GM12878 (cell line): Measurements from ENCODE around the gene APBA3. TPM values are rescaled to one million over a fixed set of nuclear protein-coding genes. Genes with fewer than 3 reads are reported as not detected.

ENCODE experiments used
- BACH1 ChIP-seq: fragments of 450-650 bp; IDR thresholded peaks from 2 replicates; pipeline ENCODE4 v1.6.1; 2017; ENCODE audit warnings: mild to moderate bottlenecking, borderline replicate concordance
- CBX5 ChIP-seq: sonication (generic); IDR thresholded peaks from 2 replicates; pipeline ENCODE4 v1.6.1; 2016; ENCODE audit warnings: low read depth, moderate library complexity, mild to moderate bottlenecking, inconsistent platforms
- CEBPB ChIP-seq, 2 experiments: fragments of 150-350 bp in 1 of 2; IDR thresholded peaks; 2 replicates each; pipeline ENCODE4 v1.6.1; 2012 to 2014; ENCODE audit warnings: low read depth in 2 of 2, low read length in 2 of 2, borderline replicate concordance in 1 of 2, inconsistent platforms in 1 of 2
- CHD1 ChIP-seq: IDR thresholded peaks from 2 replicates; pipeline ENCODE4 v1.6.1; 2012; ENCODE audit warnings: low read depth, low read length, improper control_type of control experiment
- CREB1 ChIP-seq: IDR thresholded peaks from 2 replicates; pipeline ENCODE4 v1.6.1; 2012; ENCODE audit warnings: low read depth, mild to moderate bottlenecking, inconsistent platforms
- DPF2 ChIP-seq: fragments of 450-650 bp; IDR thresholded peaks from 2 replicates; pipeline ENCODE4 v1.6.1; 2017; ENCODE audit warnings: mild to moderate bottlenecking
- FOXK2 ChIP-seq: fragments of 450-650 bp; IDR thresholded peaks from 2 replicates; pipeline ENCODE4 v1.6.1; 2017; ENCODE audit warnings: mild to moderate bottlenecking, moderate library complexity
- HDAC2 ChIP-seq: fragments of 200-600 bp; sonication (generic); IDR thresholded peaks from 2 replicates; pipeline ENCODE4 v1.6.1; 2017
- IRF4 ChIP-seq: IDR thresholded peaks from 2 replicates; pipeline ENCODE4 v1.6.1; 2011; ENCODE audit warnings: low read depth, low read length
- JUND ChIP-seq: IDR thresholded peaks from 2 replicates; pipeline ENCODE4 v1.6.1; 2012; ENCODE audit warnings: low read depth, mild to moderate bottlenecking, low read length, improper control_type of control experiment, moderate library complexity
- LARP7 ChIP-seq: fragments of 450-650 bp; IDR thresholded peaks from 2 replicates; pipeline ENCODE4 v1.6.1; 2017; ENCODE audit warnings: mild to moderate bottlenecking
- MXI1 ChIP-seq: fragments of 150-350 bp; IDR thresholded peaks from 2 replicates; pipeline ENCODE4 v1.6.1; 2011; ENCODE audit warnings: low read depth, mild to moderate bottlenecking, inconsistent platforms, low read length, improper control_type of control experiment
- MYB ChIP-seq: fragments of 150-350 bp; IDR thresholded peaks from 2 replicates; pipeline ENCODE4 v1.6.1; 2014; ENCODE audit warnings: mild to moderate bottlenecking, low read depth, low read length, borderline replicate concordance
- MYC ChIP-seq: IDR thresholded peaks from 2 replicates; pipeline ENCODE4 v1.6.1; 2011; ENCODE audit warnings: mild to moderate bottlenecking, low read length, moderate library complexity, inconsistent platforms; ENCODE audit not compliant: insufficient read depth, insufficient replicate concordance, insufficient read length, severe bottlenecking
- POLR2A ChIP-seq: IDR thresholded peaks from 2 replicates; pipeline ENCODE4 v1.6.1; 2011; ENCODE audit warnings: low read depth, mild to moderate bottlenecking, low read length
- RAD51 ChIP-seq: fragments of 450-650 bp; IDR thresholded peaks from 2 replicates; pipeline ENCODE4 v1.6.1; 2016; ENCODE audit warnings: moderate library complexity, mild to moderate bottlenecking, inconsistent platforms
- RBBP5 ChIP-seq: fragments of 200-600 bp; sonication (generic); conservative IDR thresholded peaks from 2 replicates; pipeline ENCODE4 v1.6.1; 2016
- RELA ChIP-seq: fragments of 450-650 bp; IDR thresholded peaks from 2 replicates; pipeline ENCODE4 v1.8.0; 2014; ENCODE audit warnings: borderline replicate concordance; ENCODE audit not compliant: partially characterized antibody
- RFX5 ChIP-seq: IDR thresholded peaks from 2 replicates; pipeline ENCODE4 v1.6.1; 2011; ENCODE audit warnings: low read depth, low read length, improper control_type of control experiment
- SMARCA5 ChIP-seq: fragments of 450-650 bp; IDR thresholded peaks from 2 replicates; pipeline ENCODE4 v1.6.1; 2017; ENCODE audit warnings: mild to moderate bottlenecking
- SREBF1 ChIP-seq: IDR thresholded peaks from 2 replicates; pipeline ENCODE4 v1.6.1; 2012; ENCODE audit warnings: mild to moderate bottlenecking, low read length
- TCF12 ChIP-seq: IDR thresholded peaks from 2 replicates; pipeline ENCODE4 v1.6.1; 2011; ENCODE audit warnings: low read depth, mild to moderate bottlenecking, low read length
- YBX1 ChIP-seq: fragments of 450-650 bp; IDR thresholded peaks from 2 replicates; pipeline ENCODE4 v1.6.1; 2016; ENCODE audit warnings: antibody characterized with exemption
- ZNF207 ChIP-seq: fragments of 450-650 bp; IDR thresholded peaks from 2 replicates; pipeline ENCODE4 v1.6.1; 2014; ENCODE audit warnings: antibody characterized with exemption, mild to moderate bottlenecking, borderline replicate concordance
- polyA plus RNA-seq, 11 experiments: library from polyadenylated mRNA; depleted of rRNA in 4 of 11; unstranded in 6 of 11; stranded (reverse) in 5 of 11; fragments of >200 nt; fragmentation: Nextera tagmentation in 4 of 11; fragmentation: Illumina TruSeq in 1 of 11; extraction: Ambion mirVana in 4 of 11; extraction: Trizol in 1 of 11; gene quantifications; 1 replicate in 1 of 11; 2 replicates in 10 of 11; pipeline versions ENCODE4 v1.2.1 to v1.2.3, GENCODE V29; 2011 to 2016; ENCODE audit warnings: inconsistent platforms in 2 of 11, missing spikeins in 2 of 11, low read depth in 1 of 11
- total RNA-seq, 4 experiments: library from RNA; depleted of rRNA in 3 of 4; stranded (reverse); fragments of >200 nt in 3 of 4; fragmentation: Illumina TruSeq in 1 of 4; extraction: Trizol in 1 of 4; gene quantifications; 2 replicates each; pipeline versions ENCODE4 v1.2.1 to v1.2.3, GENCODE V29; 2013 to 2021
- TF ChIP-seq, protein P1 (sequence below): fragments of 150-350 bp; IDR thresholded peaks from 2 replicates; pipeline ENCODE4 v1.6.1; 2014; ENCODE audit warnings: mild to moderate bottlenecking, low read depth, low read length
- TF ChIP-seq, protein P2 (sequence below): fragments of 450-650 bp; IDR thresholded peaks from 2 replicates; pipeline ENCODE4 v1.6.1; 2016; ENCODE audit warnings: mild to moderate bottlenecking
- TF ChIP-seq, protein P3 (sequence below): fragments of 450-650 bp; IDR thresholded peaks from 2 replicates; pipeline ENCODE4 v1.6.1; 2017; ENCODE audit warnings: low read depth, mild to moderate bottlenecking, moderate library complexity

Gene APBA3
- total and polyA plus RNA-seq, 10 of the 15 experiments (the other 5 are each of a cell fraction or from before 2014, with no cell fraction given) = 0.31 to 36.4 (median 18.3) TPM

DNA sequence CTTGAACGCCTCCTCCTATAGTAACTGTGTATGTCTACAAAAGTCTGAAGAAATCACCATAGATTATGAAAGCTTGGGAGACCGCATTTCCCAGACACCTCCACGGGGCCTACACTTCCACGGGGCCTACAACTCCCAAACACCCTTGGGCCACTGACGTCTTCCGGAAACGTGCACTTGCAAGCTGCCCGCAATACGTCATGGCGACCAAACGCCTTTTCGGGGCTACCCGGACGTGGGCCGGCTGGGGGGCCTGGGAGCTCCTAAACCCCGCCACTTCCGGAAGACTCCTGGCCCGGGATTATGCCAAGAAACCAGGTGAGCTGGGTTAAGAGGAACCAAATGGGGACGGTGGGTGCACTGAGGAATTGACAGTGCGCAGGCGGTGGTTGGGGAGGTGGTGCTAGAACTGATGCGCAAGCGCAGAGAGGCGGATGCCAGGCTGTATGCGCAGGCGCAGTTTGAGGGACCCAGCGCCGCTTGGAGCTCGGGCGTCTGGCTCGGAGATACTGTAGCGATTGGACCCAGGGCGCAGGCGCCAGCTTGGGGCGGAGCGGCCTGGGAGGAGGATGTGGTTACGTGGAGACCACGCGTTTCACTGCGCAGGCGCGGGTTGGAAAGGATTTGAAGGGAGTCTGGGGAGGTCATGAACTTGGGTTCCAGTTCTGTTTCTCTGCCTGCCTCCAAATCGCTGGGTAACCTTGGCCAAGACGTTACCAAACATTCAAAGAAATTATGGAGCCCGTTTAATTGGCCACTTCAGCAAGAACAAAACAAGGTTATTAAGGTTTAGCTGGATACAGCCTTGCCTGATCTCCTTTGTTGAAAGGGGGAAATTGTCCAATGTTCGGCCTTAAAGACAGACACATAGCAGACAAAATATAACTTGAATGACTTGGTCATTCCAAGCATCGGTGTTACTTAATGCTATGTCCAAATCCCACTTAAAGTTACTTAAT is 1.3 kb upstream of the APBA3 start, which contains the start of gene MRPL54 (continued):
- TF ChIP-seq, protein P1, sequence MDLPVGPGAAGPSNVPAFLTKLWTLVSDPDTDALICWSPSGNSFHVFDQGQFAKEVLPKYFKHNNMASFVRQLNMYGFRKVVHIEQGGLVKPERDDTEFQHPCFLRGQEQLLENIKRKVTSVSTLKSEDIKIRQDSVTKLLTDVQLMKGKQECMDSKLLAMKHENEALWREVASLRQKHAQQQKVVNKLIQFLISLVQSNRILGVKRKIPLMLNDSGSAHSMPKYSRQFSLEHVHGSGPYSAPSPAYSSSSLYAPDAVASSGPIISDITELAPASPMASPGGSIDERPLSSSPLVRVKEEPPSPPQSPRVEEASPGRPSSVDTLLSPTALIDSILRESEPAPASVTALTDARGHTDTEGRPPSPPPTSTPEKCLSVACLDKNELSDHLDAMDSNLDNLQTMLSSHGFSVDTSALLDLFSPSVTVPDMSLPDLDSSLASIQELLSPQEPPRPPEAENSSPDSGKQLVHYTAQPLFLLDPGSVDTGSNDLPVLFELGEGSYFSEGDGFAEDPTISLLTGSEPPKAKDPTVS = no peak
- TF ChIP-seq MXI1 = peak; percentile 79; the same call in 1 of the 2 replicates
- peak; percentile 92 for TF ChIP-seq SMARCA5
- TF ChIP-seq IRF4 = 0 out of 2 replicates have a peak, but pooled peaks have one; percentile 8
- TF ChIP-seq, protein P2, sequence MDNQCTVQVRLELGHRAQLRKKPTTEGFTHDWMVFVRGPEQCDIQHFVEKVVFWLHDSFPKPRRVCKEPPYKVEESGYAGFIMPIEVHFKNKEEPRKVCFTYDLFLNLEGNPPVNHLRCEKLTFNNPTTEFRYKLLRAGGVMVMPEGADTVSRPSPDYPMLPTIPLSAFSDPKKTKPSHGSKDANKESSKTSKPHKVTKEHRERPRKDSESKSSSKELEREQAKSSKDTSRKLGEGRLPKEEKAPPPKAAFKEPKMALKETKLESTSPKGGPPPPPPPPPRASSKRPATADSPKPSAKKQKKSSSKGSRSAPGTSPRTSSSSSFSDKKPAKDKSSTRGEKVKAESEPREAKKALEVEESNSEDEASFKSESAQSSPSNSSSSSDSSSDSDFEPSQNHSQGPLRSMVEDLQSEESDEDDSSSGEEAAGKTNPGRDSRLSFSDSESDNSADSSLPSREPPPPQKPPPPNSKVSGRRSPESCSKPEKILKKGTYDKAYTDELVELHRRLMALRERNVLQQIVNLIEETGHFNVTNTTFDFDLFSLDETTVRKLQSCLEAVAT = peak; percentile 56; the same call in 1 of the 2 replicates
- TF ChIP-seq TCF12 = no peak
- TF ChIP-seq CBX5 = no peak
- TF ChIP-seq CREB1 = peak; percentile 97
- TF ChIP-seq FOXK2 = no peak
- TF ChIP-seq SREBF1 = no peak; the same call in 1 of the 2 replicates
- no peak for TF ChIP-seq CEBPB (IDR thresholded peaks at IDR 0.05; ENCODE audit: borderline replicate concordance in 1 of 2, low read depth in 2 of 2, low read length in 2 of 2)
- peak; percentile 97 for TF ChIP-seq POLR2A
- peak; percentile 27 for TF ChIP-seq LARP7
- no peak for TF ChIP-seq MYC
- no peak for TF ChIP-seq RAD51
- TF ChIP-seq MYB = no peak
- no peak for TF ChIP-seq RFX5
- TF ChIP-seq, protein P3, sequence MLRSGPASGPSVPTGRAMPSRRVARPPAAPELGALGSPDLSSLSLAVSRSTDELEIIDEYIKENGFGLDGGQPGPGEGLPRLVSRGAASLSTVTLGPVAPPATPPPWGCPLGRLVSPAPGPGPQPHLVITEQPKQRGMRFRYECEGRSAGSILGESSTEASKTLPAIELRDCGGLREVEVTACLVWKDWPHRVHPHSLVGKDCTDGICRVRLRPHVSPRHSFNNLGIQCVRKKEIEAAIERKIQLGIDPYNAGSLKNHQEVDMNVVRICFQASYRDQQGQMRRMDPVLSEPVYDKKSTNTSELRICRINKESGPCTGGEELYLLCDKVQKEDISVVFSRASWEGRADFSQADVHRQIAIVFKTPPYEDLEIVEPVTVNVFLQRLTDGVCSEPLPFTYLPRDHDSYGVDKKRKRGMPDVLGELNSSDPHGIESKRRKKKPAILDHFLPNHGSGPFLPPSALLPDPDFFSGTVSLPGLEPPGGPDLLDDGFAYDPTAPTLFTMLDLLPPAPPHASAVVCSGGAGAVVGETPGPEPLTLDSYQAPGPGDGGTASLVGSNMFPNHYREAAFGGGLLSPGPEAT = peak; percentile 63
- TF ChIP-seq RELA = peak; percentile 87
- TF ChIP-seq HDAC2 = no peak
- peak; percentile 53; the same call in 1 of the 2 replicates for TF ChIP-seq BACH1
- no peak for TF ChIP-seq JUND
- TF ChIP-seq RBBP5 = no peak
- peak; percentile 87 for TF ChIP-seq ZNF207
- TF ChIP-seq CHD1 = 0 out of 2 replicates have a peak, but pooled peaks have one; percentile 24
- TF ChIP-seq YBX1 = no peak
- TF ChIP-seq DPF2 = no peak
